Right atrium auricular region (tissue), 2 donors: ENCODE data around the gene RNLS. TPM values are rescaled to one million over a fixed set of nuclear protein-coding genes. Genes with fewer than 3 reads are reported as not detected.

Experiments used
- DNase-seq: peaks from one replicate; pipeline ENCODE4 v3.0.0-alpha.2; 2019; ENCODE audit warnings: low spot score
- H3K27ac ChIP-seq, 2 donors: fragments of 200-600 bp; sonication (generic); 1 replicate in 1 of 2; 2 replicates in 1 of 2; pipeline ENCODE4 v1.5.1; 2016 to 2019
- H3K27me3 ChIP-seq, 2 donors: fragments of 200-600 bp; sonication (generic); one replicate each; pipeline versions ENCODE4 v1.5.1 to v1.6.0; 2017 to 2019
- H3K36me3 ChIP-seq: fragments of 200-600 bp; sonication (generic); one replicate; pipeline ENCODE4 v1.5.1; 2016
- H3K4me1 ChIP-seq, 2 donors: fragments of 200-600 bp; sonication (generic); one replicate each; pipeline versions ENCODE4 v1.5.1 to v1.6.0; 2017 to 2019
- H3K4me3 ChIP-seq, 2 donors: fragments of 200-600 bp; sonication (generic); 1 replicate in 1 of 2; 2 replicates in 1 of 2; pipeline ENCODE4 v1.5.1; 2017 to 2019; ENCODE audit warnings: mild to moderate bottlenecking in 1 of 2, moderate library complexity in 1 of 2
- H3K9me3 ChIP-seq, 2 donors: fragments of 200-600 bp; sonication (generic); one replicate each; pipeline ENCODE4 v1.5.1; 2019
- total RNA-seq, 2 donors: library from RNA; depleted of rRNA; stranded (reverse); fragments of >200 nt; gene quantifications; one replicate each; pipeline ENCODE4 v1.1.0, GENCODE V29; 2016
- TF ChIP-seq, protein P1 (sequence below), 2 donors: fragments of 200-600 bp; sonication (generic); IDR thresholded peaks; one replicate each; pipeline ENCODE4 v1.5.1; 2019; ENCODE audit warnings: antibody characterized with exemption in 2 of 2

The RNLS gene
- total RNA-seq, 2 donors from 2014 or later = 14.9 to 26.8 TPM

DNA sequence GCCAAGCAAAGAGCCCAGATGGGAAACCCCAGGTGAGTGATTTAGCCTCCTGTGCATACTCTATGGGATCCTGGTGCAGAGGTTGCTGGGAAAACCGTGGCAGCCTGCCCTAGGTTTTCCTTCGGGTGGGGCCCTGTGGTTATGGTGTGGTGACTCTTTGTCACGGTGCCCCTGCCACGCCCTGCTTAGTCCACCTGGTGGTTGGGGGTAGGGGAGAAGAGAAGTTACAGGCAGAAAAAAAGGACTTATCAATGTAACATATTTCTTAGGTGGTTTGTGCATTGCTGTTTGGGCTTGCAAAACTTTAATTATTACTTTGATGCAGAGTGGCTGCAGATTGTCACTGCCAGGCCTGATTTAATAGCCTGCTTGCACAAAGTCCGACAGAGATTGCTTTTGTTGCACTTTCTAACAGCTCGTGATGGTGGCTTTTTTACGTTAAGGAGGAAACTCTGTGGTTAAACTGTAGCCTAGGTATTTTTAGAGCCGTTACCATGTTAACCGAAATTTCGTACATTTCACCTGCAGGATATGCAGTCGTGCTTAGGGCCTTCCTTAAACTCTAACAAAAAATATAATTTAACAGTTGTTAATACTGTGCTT, 197.4 kb downstream of the RNLS start:
- peak overlapping the region; percentile 56 to 74 for H3K27ac ChIP-seq
- H3K36me3 ChIP-seq = no peaks in the 10 kb centered on the region
- peaks cover 0 to 36% of the 10 kb centered on the region in 2 donors for H3K4me1 ChIP-seq
- DNase-seq = no peak
- no peak overlapping the region for H3K4me3 ChIP-seq
- no peaks in the 10 kb centered on the region for H3K27me3 ChIP-seq
- H3K9me3 ChIP-seq = no peaks in the 10 kb centered on the region
- TF ChIP-seq, protein P1, sequence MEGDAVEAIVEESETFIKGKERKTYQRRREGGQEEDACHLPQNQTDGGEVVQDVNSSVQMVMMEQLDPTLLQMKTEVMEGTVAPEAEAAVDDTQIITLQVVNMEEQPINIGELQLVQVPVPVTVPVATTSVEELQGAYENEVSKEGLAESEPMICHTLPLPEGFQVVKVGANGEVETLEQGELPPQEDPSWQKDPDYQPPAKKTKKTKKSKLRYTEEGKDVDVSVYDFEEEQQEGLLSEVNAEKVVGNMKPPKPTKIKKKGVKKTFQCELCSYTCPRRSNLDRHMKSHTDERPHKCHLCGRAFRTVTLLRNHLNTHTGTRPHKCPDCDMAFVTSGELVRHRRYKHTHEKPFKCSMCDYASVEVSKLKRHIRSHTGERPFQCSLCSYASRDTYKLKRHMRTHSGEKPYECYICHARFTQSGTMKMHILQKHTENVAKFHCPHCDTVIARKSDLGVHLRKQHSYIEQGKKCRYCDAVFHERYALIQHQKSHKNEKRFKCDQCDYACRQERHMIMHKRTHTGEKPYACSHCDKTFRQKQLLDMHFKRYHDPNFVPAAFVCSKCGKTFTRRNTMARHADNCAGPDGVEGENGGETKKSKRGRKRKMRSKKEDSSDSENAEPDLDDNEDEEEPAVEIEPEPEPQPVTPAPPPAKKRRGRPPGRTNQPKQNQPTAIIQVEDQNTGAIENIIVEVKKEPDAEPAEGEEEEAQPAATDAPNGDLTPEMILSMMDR (IDR thresholded peaks at IDR 0.05) = no peak

DNA sequence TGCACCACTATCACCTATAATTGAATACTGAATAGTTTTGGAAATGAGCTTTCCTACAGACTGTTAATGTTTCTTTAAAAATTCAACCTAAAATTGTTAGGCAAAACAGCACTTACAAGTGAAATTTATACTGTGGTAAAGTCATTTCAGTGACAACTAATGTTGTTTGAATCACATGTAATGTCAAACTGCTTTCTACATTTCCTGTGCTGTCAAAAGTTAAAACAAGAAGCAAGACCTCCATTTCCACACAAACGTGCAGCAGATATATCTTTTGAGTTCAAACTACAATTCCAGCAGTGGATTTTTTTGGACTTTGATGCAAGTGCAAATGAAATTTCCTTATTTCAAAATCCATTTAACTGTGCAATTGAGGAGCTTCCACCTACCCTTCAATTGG, 199.8 kb downstream of the RNLS start:
- H3K4me3 ChIP-seq = no peak overlapping the region
- no peak for DNase-seq

GRCh38 chr10:88382699-88383098, 200.4 kb downstream of the RNLS start:
- TF ChIP-seq, protein P1 (IDR thresholded peaks at IDR 0.05) = no peak
- Histone ChIP-seq H3K27ac (no peak overlapping the region), H3K4me3 (no peak overlapping the region), H3K36me3 (no peaks in the 10 kb centered on the region), H3K9me3 (no peaks in the 10 kb centered on the region), H3K4me1 (peaks cover 0 to 23% of the 10 kb centered on the region in 2 donors), H3K27me3 (no peaks in the 10 kb centered on the region)
- DNase-seq = no peak

More for the DNA sequence above, 199.8 kb downstream of the RNLS start:
- H3K9me3 ChIP-seq = no peaks in the 10 kb centered on the region
- TF ChIP-seq, protein P1 (IDR thresholded peaks at IDR 0.05) = no peak
- H3K4me1 ChIP-seq = peaks cover 0 to 29% of the 10 kb centered on the region in 2 donors
- H3K27me3 ChIP-seq = no peaks in the 10 kb centered on the region
- H3K27ac ChIP-seq = no peak overlapping the region
- H3K36me3 ChIP-seq = no peaks in the 10 kb centered on the region

DNA sequence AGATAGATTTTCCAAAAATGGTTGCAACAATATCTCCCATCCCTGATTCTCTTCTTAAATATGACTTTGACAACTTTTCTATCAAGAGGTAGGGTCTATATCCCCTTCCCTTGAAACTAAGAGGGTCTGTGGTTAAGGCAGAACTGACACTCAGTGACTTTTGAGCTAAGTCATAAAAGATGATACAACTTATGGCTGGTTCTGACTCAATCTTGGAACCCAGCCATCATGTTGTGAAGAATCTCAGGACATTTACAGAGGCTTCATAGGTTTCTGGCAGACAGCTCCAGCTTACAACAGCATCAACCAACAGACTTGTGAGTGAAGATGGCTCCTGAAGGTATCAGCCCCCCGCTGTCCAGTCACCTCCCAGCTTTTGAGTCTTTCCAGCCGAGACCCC, 203.5 kb downstream of the RNLS start:
- H3K4me1 ChIP-seq = no peaks in the 10 kb centered on the region
- H3K4me3 ChIP-seq = no peak overlapping the region
- no peak overlapping the region for H3K27ac ChIP-seq
- no peaks in the 10 kb centered on the region for H3K9me3 ChIP-seq
- DNase-seq = no peak
- H3K27me3 ChIP-seq = no peaks in the 10 kb centered on the region
- TF ChIP-seq, protein P1 (IDR thresholded peaks at IDR 0.05) = no peak
- no peaks in the 10 kb centered on the region for H3K36me3 ChIP-seq

DNA sequence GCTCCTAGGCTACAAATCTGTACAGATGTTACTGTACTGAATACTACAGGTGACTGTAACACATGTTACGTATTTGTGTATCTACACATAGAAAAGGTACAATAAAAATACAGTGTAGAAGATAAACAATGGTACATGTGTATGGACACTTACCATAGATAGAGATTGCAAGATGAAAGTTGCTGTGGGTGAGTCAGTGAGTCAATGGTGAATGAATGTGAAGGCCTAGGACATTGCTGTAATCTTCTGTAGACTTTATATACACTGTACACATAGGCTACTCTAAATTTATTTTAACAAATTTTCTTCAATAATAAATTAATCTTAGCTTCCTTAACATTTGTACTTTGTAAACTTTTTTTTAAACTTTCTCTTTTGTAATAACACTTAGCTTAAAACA, 205.6 kb downstream of the RNLS start:
- H3K4me1 ChIP-seq = no peaks in the 10 kb centered on the region
- H3K9me3 ChIP-seq = no peaks in the 10 kb centered on the region
- TF ChIP-seq, protein P1 (IDR thresholded peaks at IDR 0.05) = no peak
- H3K4me3 ChIP-seq = no peak overlapping the region
- H3K27me3 ChIP-seq = no peaks in the 10 kb centered on the region
- H3K36me3 ChIP-seq = no peaks in the 10 kb centered on the region
- H3K27ac ChIP-seq = no peak overlapping the region
- DNase-seq = no peak
